Subcutaneous adipose tissue (tissue), 4 donors: ENCODE measurements around the gene PTPRS. TPM values are rescaled to one million over a fixed set of nuclear protein-coding genes. Genes with fewer than 3 reads are reported as not detected.

Source experiments
- total RNA-seq, 4 donors: library from RNA; depleted of rRNA; stranded (reverse); fragments of >200 nt; gene quantifications; one replicate each; pipeline ENCODE4 v1.1.0, GENCODE V29; 2016
- TF ChIP-seq, protein P1 (sequence below): fragments of 450-650 bp; IDR thresholded peaks from one replicate; pipeline ENCODE4 v1.5.1; 2016; ENCODE audit warnings: low read depth, mild to moderate bottlenecking, control low read depth, antibody characterized with exemption, moderate library complexity

PTPRS gene
- total RNA-seq, 4 donors from 2014 or later = 261 to 700 (median 461) TPM

DNA sequence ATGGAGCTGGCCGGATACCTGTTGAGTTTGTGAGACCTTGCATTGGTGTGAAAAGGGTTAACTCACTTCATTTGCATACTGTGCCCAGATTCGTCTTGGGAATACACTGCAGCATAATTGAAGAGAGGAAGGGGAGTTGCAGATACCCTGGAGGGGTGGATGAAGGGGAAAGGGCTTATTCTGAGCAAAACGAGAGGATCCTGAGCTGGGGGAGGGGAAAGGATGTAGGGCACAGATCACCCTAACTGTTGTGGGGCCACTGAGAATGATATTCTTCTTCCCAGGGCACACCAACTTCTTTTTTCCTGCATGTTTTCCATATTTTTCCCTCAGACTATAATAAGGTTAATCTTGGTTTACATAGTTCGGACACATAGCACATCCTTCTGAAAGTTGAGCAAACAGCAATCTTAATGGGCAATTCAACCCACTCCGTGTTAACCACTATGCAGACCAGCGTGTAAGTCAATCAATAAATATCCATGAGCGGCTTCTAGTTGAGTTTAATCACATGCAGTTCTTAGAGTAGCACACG is 11.7 kb upstream of the PTPRS start:
- TF ChIP-seq, protein P1, sequence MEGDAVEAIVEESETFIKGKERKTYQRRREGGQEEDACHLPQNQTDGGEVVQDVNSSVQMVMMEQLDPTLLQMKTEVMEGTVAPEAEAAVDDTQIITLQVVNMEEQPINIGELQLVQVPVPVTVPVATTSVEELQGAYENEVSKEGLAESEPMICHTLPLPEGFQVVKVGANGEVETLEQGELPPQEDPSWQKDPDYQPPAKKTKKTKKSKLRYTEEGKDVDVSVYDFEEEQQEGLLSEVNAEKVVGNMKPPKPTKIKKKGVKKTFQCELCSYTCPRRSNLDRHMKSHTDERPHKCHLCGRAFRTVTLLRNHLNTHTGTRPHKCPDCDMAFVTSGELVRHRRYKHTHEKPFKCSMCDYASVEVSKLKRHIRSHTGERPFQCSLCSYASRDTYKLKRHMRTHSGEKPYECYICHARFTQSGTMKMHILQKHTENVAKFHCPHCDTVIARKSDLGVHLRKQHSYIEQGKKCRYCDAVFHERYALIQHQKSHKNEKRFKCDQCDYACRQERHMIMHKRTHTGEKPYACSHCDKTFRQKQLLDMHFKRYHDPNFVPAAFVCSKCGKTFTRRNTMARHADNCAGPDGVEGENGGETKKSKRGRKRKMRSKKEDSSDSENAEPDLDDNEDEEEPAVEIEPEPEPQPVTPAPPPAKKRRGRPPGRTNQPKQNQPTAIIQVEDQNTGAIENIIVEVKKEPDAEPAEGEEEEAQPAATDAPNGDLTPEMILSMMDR = no peak

DNA sequence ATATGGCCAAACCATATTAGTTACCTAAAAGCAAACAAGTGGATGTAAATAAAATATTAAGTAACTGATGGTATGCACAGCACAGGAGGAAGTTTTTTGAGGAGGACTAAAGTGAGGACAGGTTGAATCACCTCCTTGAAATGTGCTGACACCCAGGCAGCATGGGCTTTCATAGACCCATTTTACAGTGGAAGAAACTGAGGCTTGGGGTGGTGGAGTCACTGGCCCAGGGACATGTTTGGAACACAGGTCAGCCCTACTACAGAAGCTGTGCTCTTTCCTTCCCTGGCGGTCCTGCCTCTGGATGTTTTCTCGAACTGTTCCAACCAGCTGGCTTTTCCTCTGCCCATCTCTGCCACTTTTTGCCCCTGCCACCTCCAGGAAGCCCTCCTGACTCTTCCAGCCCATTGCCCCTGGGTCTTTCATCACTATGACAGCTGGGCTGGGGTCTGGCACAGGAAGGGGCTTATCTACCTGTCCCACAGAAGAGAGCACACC is 11.2 kb upstream of the PTPRS start:
- TF ChIP-seq, protein P1 = no peak

DNA sequence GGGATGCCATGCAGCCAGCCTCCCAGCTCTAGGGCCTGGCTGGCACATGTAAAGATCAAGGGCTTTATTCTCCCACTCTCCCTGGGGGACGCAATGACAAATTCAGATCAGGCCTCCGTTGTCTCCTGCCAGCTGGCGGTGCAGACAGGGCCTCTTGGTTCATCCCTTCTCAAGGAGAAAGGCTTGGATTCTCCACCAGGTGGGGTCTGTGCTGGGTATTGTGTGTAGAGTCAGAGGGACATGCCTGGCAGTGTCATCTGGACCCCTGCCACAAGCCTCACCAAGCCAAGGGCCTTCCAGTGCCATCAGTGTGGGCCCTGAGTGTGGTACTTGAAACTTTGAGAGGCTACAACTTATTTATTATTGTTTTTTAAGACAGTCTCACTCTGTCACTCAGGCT is 8.4 kb upstream of the PTPRS start:
- TF ChIP-seq, protein P1 = no peak

DNA sequence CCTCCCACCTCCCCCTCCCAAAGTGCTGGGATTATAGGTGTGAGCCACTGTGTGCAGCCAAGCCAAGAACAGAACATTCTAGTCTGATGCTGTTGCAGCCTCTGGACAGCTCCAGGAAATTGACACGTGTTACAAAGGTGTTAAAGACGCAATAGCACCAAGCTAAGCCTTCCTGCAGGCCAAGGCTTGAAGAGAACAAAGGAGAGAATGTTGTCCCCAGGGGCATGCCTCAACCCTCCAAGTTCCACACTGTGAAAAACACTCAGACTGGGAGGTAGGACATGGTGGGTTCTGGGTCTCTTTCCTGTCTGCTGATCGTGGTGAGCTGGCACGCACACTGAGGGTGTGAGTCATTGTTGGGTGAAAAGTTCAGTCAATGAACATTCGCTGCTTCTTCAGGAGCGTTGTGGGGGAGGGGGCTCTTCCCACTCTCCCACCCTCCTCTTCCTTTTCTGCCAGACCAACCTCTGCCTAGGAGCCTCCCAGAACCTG is 5.3 kb upstream of the PTPRS start:
- TF ChIP-seq, protein P1 = no peak

DNA sequence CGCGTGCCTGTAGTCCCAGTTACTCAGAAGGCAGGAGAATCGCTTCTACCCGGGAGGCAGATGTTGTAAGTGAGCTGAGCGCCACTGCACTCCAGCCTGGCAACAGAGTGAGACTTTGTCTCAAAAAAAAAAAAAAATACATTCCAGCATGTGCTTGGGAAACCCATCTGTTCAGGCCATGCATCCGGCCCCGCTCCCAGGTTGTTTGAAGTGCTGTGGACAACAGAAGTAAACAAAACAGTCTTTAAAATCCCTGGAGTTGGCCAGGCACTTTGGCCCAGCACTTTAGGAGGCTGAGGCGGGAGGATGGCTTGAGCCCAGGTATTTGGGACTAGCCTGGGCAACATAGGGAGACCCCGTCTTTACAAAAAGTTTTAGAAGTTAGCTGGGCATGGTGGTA is 3.2 kb upstream of the PTPRS start:
- TF ChIP-seq, protein P1 = no peak

DNA sequence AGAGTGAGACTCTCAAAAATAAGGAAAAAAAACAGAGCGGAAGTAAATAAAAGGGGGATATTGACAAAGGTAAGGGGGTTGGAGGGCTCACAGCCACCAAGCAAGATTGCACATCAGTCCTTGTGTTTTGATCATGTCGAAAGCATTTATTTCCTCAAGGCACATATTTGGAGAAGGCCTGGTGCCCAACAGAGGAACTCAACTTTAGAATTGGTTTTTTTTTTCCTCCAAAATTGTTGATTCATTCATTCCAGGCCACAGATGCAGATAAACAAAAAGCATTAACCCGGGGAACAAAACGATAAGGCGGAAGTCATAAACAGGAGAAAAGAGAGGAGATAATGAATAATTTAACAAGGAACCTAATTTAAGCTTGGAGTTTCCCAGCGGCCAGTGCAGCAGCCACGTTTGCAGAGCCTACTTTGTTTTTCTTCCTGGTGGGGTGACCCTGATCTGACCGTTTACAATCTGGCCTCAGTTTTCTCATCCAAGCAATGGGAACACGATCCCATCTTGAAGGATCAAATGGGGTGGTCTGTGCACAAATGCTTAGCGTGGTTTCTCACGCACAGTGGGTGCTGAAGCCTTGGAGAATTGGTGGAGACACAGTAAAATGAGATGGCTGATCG is 2.1 kb upstream of the PTPRS start:
- TF ChIP-seq, protein P1 = no peak

DNA sequence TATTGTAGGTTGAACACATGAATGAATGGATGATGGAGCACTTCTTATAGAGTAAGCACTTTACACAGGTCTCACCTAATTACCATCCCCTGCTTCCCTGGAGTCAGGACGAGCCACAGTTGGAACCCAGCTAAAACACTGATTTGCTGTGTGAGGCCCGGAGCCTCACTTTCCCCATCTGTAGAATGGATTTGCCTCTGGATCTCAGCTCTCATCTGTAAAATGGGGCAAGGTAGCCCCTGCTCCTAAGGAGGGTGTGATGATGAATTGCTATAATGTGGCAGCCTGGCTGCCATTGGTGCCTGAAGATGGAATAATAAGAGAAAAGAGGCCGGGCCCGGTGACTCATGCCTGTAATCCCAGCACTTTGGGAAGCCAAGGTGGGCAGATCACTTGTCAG is 1.4 kb upstream of the PTPRS start:
- TF ChIP-seq, protein P1 = no peak
